HFF-Myc (cell line): ENCODE results near the gene SCYL2.
"Not testable (repeated sequence)": the region's sequence is repeated elsewhere in the genome, so short reads cannot be mapped to it uniquely, and the experiment has no call there.

Source experiments
- DNase-seq: peaks from one replicate; pipeline ENCODE4 v3.0.0-alpha.2; 2011; ENCODE audit warnings: low read depth; ENCODE audit errors: extremely low read depth
- H3K4me3 ChIP-seq: replicated peaks from 2 replicates; pipeline ENCODE4 v1.5.1; 2011; ENCODE audit warnings: low read depth, mild to moderate bottlenecking, control low read depth, low read length
- TF ChIP-seq, protein P1 (sequence below): IDR thresholded peaks from 2 replicates; pipeline ENCODE4 v1.5.1; 2012; ENCODE audit warnings: mild to moderate bottlenecking, low read depth, low read length, control low read depth; ENCODE audit errors: missing control alignments

The SCYL2 gene

DNA sequence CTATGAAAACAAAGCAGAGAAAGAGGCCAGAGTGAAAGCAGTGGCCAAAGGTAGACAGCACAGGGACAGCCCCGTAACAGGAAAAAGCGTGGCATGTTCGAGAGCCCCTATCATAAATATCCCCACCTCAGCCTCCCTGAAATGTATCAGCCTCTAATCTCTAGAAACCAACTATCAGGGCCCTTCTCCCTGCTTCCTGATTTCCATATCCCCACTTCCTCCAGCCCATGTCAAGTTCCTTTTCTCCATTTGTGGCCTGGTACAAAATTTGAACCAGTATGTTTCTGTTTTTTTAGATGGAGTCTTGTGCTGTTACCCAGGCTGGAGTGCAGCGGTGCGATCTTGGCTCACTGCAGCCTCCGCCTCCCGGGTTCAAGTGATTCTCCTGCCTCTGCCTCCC lies 17.0 kb upstream of the SCYL2 start:
- DNase-seq = no peak
- no peak overlapping the region for H3K4me3 ChIP-seq
- TF ChIP-seq, protein P1, sequence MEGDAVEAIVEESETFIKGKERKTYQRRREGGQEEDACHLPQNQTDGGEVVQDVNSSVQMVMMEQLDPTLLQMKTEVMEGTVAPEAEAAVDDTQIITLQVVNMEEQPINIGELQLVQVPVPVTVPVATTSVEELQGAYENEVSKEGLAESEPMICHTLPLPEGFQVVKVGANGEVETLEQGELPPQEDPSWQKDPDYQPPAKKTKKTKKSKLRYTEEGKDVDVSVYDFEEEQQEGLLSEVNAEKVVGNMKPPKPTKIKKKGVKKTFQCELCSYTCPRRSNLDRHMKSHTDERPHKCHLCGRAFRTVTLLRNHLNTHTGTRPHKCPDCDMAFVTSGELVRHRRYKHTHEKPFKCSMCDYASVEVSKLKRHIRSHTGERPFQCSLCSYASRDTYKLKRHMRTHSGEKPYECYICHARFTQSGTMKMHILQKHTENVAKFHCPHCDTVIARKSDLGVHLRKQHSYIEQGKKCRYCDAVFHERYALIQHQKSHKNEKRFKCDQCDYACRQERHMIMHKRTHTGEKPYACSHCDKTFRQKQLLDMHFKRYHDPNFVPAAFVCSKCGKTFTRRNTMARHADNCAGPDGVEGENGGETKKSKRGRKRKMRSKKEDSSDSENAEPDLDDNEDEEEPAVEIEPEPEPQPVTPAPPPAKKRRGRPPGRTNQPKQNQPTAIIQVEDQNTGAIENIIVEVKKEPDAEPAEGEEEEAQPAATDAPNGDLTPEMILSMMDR = no peak

DNA sequence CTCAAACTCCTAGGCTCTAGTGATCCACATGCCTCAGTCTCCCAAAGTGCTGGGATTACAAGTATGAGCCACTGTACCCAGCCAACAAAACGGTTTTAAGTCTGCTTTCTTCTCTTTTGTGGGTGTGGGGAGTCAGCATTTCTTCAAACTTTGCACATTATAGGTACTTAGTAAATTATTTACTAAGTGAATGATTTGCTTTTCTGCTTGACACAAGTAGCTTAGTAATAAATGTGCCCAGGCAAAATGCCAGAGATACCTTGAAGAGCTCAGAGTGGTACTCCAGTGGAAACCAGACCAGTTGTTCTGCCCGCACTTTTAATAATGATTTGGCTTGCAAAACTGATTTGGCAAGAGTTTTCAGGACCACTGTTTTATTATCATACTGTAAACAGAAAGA lies 15.1 kb upstream of the SCYL2 start:
- no peak overlapping the region for H3K4me3 ChIP-seq
- TF ChIP-seq, protein P1 = no peak
- no peak for DNase-seq

DNA sequence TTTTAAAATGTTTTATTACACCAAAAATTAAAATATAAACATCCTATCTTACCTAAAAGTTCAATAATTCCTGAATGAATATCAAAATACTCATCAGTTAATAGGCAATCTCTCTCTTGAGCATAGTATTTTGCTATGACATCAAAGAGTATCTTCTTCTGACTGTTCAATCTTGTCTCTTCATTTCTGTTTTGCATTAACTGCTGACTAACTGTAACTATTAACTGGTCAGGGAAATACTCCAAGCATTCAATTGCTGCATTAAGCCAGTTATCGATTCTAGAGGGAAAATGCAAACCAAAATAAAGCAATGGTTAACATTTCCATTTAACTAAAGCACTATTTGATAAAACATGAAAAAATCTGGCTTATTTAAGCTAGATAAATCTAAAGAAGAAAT lies 13.5 kb upstream of the SCYL2 start:
- no peak for DNase-seq
- TF ChIP-seq, protein P1 = no peak
- H3K4me3 ChIP-seq = no peak overlapping the region

DNA sequence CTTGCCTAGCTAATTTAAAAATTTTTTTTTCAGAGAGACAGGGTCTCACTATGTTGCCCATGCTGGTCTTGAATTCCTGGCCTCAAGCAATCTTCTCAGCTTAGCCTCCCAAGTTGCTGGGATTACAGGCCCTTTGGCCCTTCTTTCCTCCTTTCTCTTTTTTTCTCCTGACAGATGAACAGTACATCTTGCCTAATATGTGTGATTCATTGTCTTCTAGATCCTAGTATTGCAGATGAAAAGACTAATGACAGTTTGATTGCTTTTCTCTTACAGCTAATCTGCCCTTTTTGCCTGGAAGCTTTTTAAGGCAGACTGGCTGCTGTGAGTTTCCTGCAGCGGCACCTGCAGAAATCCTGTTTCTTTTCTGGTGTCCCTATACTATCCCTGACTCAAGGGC lies 12.1 kb upstream of the SCYL2 start:
- DNase-seq = no peak
- TF ChIP-seq, protein P1 = no peak
- no peak overlapping the region for H3K4me3 ChIP-seq

DNA sequence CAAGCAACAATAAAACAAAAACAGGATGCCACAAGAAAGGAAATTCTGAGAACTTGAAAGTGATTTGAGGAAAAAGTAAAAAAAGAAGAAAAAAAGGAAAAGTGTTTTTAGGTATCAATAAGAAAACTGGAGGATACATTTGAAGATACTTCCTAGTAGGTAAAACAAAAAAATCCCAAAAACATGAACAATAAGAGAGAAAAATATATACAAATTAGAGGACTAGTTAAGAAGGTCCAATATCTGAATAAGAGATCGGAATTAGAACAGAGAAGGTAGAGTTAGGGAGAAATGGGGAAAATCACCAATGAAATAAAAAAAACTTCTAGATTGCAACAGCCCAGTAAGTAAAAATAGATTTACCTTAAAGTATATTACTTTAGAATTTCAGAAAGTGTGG lies 8.8 kb upstream of the SCYL2 start:
- no peak for DNase-seq
- TF ChIP-seq, protein P1 = no peak
- no peak overlapping the region for H3K4me3 ChIP-seq

DNA sequence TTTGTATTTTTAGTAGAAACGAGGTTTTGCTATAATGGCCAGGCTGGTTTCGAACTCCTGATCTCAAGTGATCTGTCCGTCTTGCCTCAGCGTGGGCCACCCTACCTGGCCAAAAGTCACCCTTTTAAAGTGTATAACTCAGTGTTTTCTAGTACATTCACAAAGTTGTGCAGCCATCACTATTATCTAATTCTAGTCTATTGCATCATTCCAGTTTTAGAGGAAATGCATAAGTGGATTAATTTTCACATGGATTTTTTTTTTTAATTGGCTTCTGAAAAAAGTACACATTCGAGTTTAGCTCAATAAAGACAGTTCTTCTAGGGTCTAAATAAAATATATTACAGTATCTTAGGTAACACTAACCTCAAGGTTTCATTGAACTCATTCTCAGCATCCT lies 3.8 kb upstream of the SCYL2 start:
- TF ChIP-seq, protein P1 = no peak
- no peak for DNase-seq
- no peak overlapping the region for H3K4me3 ChIP-seq

DNA sequence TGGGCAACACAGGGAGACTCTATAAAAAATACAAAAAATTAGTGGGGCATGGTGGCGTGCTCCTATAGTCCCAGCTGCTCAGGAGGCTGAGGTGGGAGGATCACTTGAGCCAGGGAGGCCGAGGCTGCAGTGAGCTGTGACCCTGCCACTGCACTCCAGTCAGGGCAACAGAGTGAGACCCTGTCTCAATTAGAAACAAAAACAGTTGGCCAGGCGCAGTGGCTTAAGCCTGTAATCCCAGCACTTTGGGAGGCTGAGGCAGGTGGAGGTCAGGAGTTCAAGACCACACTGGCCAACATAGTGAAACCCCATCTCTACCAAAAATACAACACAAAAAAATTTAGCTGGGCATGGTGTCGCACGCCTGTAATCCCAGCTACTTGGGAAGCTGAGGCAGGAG lies 1.9 kb upstream of the SCYL2 start:
- DNase-seq, H3K4me3 ChIP-seq: not testable (repeated sequence)
